Esophagus squamous epithelium (tissue), 4 donors: ENCODE results near the gene GSAP.

Source experiments
- POLR2A ChIP-seq, 4 donors: fragments of 450-650 bp; IDR thresholded peaks; one replicate each; pipeline ENCODE4 v1.6.1; 2017; ENCODE audit warnings: antibody characterized with exemption in 4 of 4, mild to moderate bottlenecking in 4 of 4, moderate library complexity in 3 of 4
- TF ChIP-seq, protein P1 (sequence below), 6 experiments: fragments of 450-650 bp in 4 of 6; fragments of 200-600 bp in 2 of 6; sonication (generic) in 2 of 6; IDR thresholded peaks; one replicate each; pipeline ENCODE4 v1.5.1; 2016 to 2019; ENCODE audit warnings: antibody characterized with exemption in 6 of 6, mild to moderate bottlenecking in 4 of 6, moderate library complexity in 4 of 6

DNA sequence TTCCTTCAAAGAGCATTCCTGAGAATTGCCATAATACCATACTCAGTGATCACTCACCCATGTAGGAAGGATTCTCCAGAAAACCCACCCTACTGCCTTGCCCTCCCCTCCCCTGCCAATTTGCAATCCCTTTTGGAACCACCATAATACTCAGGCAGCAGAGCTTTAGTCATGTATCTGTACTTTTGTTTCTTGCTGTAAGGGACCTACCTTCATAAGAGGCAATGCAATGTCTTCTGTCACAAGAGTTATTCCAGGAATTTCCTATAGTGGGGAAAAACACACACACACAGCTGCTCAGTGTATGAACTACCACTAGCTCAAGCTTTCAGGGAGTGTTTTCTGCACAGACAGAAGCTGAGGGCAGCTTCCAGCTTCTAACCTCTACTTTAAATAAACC is 67.0 kb downstream of the GSAP start:
- TF ChIP-seq POLR2A (IDR thresholded peaks at IDR 0.05): no peak
- TF ChIP-seq, protein P1, sequence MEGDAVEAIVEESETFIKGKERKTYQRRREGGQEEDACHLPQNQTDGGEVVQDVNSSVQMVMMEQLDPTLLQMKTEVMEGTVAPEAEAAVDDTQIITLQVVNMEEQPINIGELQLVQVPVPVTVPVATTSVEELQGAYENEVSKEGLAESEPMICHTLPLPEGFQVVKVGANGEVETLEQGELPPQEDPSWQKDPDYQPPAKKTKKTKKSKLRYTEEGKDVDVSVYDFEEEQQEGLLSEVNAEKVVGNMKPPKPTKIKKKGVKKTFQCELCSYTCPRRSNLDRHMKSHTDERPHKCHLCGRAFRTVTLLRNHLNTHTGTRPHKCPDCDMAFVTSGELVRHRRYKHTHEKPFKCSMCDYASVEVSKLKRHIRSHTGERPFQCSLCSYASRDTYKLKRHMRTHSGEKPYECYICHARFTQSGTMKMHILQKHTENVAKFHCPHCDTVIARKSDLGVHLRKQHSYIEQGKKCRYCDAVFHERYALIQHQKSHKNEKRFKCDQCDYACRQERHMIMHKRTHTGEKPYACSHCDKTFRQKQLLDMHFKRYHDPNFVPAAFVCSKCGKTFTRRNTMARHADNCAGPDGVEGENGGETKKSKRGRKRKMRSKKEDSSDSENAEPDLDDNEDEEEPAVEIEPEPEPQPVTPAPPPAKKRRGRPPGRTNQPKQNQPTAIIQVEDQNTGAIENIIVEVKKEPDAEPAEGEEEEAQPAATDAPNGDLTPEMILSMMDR (IDR thresholded peaks at IDR 0.05): no peak
